ENCODE results near the gene URI1.

DNA sequence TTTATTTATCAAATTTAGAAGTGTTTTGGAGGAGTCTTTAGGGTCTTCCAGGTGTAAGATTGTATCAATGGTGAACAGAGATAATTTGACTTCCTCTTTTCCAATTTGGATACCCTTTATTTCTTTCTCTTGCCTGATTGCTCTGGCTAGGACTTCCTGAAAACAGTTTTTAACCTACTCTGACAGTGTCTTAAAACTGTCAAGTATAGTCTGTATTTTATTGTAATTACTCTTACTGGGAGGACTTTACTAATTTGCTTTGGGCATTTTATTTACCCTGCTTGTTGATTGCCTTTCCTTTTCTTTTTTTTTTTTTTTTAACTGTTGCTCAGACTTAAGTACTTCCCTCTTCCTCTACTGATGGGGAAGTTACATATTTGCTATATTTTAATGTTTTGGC, 81.3 kb downstream of the URI1 start:
- TF ChIP-seq, protein P1, sequence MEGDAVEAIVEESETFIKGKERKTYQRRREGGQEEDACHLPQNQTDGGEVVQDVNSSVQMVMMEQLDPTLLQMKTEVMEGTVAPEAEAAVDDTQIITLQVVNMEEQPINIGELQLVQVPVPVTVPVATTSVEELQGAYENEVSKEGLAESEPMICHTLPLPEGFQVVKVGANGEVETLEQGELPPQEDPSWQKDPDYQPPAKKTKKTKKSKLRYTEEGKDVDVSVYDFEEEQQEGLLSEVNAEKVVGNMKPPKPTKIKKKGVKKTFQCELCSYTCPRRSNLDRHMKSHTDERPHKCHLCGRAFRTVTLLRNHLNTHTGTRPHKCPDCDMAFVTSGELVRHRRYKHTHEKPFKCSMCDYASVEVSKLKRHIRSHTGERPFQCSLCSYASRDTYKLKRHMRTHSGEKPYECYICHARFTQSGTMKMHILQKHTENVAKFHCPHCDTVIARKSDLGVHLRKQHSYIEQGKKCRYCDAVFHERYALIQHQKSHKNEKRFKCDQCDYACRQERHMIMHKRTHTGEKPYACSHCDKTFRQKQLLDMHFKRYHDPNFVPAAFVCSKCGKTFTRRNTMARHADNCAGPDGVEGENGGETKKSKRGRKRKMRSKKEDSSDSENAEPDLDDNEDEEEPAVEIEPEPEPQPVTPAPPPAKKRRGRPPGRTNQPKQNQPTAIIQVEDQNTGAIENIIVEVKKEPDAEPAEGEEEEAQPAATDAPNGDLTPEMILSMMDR (IDR thresholded peaks at IDR 0.05): no peak
- TF ChIP-seq EP300 (IDR thresholded peaks at IDR 0.05; ENCODE audit: low read depth): no peak
